NCI-H1694 (cell line): ENCODE results near the gene TMCC1.
"Not testable (repeated sequence)": the region's sequence is repeated elsewhere in the genome, so short reads cannot be mapped to it uniquely, and the experiment has no call there.

Experiments used
- DNase-seq: peaks from one replicate; lab custom pipeline; 2025; lab: John Stamatoyannopoulos, UW

Gene TMCC1

DNA sequence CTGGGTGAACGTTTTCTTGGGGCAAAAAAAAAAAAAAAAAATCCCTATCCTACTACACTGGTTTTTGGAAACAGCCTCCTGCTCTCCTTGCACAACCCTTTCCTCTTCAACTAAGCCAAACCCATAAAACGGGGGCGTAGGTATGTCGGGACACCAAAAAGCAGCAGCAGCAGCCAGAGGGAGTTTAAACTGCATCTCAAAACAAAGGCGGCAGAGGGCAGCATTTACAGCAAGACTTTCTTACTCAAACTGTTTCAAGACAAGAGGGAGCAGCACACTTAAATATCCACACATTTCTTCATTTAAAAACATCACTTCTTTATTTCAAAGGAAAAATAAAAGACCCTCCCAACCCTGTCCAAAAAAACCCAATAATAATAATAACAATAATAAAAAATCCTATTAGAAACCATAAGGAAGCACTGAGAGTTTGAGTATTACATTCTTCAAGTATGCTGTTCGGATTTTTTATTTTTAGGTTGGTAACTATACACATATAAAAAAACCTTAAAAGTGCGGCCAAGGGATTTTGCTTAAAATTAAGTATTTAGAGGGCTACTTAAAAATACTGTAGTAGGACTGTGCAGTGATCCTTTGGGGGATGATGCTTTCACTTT lies 243.1 kb downstream of the TMCC1 start:
- DNase-seq, result peak; percentile 56

DNA sequence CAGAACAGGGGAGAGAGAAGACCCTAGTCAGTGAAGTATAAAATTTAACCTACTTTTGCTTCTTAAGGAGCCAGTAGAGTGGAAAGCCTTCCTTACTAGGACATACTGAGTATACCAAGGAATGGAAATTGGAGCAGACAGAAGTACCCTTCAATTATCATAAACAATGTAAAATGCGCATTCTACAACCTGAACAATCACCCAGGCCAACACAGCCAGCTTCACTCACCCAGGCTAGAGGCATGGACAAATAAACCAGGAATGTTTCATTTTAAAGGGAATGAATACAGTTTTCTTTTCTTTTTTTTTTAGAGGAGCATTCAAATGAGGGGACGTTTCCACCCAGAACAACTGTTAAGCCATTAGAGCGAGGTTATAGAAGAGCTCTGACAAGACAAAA lies 245.1 kb downstream of the TMCC1 start:
- DNase-seq, result no peak

DNA sequence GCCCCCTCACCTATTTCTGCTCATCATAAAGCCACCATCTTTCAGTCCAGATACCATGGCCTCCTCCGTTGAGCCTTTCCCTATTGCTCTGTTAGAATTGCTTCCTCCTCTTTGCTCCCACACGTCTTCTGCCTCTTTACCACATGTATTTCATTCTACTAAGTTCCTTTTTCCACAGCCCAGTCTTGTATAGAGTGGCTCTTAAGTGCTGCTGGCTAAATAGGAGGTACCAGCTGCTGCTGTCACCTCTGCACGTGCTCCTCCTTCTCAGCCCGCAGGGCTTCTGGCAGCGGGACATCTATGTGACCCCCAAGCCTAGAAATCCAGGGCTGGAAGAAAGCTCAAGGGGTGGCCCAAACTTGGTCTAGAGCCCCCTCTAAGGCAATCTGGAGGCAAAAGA lies 248.2 kb downstream of the TMCC1 start:
- DNase-seq, result no peak

- DNase-seq, result no peak
These were observed 248.7 kb downstream of the TMCC1 start for GRCh38 chr3:129644836-129645235.

- not testable (repeated sequence) for DNase-seq
These were observed 251.8 kb downstream of the TMCC1 start for GRCh38 chr3:129641567-129642260.

DNA sequence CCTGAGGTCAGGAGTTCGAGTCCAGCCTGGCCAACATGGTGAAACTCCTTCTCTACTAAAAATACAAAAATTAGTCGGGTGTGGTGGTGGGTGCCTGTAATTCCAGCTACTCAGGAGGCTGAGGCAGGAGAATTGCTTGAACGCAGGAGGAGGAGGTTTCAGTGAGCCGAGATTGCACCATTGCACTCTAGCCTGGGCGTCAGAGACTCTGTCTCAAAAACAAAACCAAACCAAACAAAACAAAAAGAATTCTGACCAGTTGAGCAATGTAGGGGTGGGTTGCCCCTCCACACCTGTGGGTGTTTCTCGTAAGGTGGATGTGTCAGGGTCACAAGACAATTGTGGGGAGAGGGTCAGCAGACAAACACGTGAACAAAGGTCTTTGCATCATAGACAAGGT lies 252.5 kb downstream of the TMCC1 start:
- DNase-seq, result not testable (repeated sequence)

DNA sequence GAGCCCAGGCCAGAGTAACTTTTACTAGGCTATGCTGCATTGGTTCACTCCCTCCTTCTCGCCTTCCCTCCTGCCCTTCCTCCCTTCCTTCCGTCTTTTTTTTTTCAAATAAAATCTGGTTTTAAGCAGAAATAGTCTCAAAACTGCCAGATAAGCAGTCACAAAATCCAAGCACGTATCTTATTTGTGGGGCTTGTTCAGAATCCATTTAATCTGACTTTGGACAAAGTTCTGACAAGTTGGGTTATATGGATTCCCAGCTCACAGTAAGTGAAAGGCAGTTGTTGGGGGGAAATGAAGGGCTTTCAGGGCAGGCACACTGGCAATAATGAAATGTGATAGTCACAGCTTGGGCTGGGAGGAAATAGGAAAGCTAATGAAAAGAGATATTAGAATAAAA lies 255.0 kb downstream of the TMCC1 start:
- no peak for DNase-seq

DNA sequence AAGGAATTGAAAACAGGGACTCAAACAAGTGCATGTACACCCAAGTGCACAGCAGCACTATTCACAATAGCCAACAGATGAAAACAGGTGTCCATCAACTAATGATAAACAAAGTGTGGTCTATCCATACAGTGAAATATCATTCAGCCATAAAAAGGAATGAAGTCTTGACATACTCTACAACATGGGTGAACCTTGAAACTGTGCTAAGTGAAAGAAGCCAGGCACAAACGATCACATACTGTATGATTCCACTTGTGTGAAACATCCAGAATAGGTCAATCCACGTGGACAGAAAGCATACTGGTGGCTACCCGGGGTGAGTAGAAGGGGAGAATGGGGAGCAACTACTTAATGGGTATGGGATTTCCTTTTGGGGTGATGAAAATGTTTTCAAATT lies 257.4 kb downstream of the TMCC1 start:
- DNase-seq, result no peak

DNA sequence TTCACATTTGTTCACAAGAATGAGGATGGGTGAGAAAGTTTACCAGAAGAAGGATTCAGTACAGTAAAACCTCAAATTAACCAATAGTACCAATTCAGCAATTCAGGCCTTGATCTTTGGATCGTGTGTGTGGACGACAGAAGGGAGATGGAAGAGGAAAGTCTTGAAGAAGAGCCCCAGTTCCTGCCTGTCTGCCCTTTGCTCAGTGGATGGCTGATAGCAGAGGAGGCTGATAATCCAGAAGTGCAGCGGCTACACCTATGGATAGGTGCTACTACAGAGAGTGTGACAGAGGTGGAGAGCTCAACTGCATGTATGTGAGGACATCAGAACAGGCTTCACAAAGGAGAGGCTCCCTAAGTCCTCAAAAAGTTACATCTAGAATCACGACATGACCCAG lies 257.9 kb downstream of the TMCC1 start:
- DNase-seq, result no peak

DNA sequence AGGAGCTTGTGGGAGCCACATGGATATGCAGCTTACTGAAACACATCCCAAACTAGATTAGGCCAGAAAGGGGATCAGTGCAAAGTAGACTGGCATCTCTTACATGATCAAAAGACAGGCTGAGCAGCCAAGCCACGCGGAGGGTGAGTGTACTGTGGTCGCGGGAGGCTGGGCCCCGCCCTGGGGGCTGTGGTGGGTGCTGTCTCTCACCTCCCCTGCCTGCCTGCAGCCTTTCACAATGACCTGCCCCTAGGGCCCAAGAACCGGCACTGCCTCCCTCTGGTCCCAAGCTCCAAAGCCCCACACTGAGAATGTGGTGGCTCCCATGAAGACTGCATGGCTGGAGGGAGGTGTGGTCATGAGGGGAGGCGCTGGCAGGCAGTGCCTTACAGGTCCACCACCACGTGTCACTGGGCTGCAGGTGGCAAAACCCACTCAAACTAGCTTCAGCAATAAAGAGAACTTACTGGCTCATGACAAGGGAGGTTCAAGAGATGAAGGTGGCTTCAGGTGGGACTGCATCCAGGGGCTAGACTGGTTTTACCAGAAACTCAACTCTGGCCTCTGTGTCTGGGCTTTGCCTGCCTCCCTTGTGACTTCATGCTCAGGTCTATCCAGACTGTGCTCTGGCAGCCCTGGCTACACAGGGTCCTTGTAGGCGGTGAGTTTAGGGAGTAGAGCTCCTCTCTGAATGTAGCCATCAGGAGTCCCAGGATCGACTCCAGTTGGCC lies 259.6 kb downstream of the TMCC1 start:
- no peak for DNase-seq

DNA sequence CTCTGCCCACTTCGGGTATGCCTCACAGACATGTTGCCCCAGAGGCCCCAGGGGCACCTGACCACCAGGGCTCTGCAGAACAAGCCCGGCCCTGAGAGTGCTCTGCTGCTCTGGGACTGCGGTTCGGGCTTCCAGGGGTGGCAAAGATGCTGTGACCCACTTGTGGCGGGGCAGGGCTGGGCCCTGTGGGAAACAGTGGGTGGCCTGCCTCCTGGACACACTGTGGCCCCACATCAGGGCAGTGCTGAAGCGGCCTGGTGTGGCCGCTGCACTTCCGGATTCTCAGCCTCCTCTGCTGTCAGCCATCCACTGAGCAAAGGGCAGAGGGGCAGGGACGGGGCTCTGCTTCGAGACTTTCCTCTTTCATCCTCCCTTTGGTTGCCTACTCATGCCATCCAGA lies 260.5 kb downstream of the TMCC1 start:
- DNase-seq, result no peak

DNA sequence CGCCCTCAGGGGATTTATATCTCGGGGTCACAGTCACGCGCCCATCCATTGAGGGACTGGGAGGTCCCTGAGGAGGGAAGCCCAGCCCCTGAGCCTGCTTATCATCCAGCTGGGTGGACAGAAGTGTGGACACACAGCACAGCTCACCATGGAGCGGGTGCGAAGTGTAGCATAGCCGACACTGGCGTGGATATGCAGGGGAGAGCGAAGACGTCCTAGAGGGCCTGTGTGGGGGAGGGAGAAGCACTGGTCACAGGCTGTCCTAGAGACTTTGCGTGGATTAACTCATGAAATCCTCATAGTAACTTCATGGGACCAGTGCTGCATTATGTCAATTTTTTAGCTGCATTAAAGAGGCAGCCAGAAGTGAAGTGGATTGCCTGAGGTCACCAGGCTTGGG lies 261.0 kb downstream of the TMCC1 start:
- DNase-seq, result no peak

GRCh38 chr3:129632056-129632455 lies 261.5 kb downstream of the TMCC1 start:
- no peak for DNase-seq

GRCh38 chr3:129629011-129629410 lies 264.5 kb downstream of the TMCC1 start:
- no peak for DNase-seq

GRCh38 chr3:129628169-129628522 lies 265.4 kb downstream of the TMCC1 start:
- no peak for DNase-seq

- DNase-seq, result peak; percentile 77
These were observed 266.0 kb downstream of the TMCC1 start for GRCh38 chr3:129627350-129628168.

- peak; percentile 75 for DNase-seq
These were observed 266.7 kb downstream of the TMCC1 start for GRCh38 chr3:129626744-129627349.

DNA sequence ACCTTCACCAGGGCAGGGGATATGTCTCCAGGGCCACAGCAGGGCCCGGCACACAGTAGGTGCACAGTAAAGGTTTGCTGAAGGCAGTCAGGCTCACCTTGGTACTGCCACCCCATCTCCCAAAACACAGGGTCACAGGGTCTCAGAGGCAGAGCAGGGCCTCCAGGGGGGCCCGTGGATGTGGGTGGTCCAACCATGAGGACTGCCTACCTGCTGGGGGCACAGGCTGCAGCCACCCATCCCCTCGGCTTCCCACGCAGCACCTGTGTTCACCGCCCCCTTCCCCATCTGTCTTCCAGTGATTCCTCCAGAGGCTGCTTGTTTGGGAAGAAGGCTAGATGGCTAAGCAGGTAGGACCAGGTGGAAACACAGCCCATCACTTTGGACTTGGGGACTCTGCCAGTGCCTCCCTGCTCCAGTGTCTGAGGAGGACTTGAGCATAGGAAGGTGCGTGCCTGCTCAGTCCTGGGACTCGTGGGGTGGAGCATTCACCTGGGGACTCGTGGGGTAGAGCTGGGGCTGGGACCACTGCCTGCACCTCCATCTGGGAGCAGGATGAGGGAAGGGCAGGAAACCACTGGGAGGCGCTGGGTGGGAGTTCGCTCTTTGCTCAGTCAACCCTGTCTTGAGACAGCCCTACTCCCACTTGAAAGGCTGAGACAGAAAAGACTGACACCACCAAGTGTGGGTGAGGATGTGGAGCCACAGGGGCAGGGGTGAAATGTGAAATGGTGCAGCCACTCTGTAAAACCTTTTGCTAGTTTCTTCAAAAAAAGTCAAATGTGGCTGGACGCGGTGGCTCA lies 268.2 kb downstream of the TMCC1 start:
- DNase-seq, result peak; percentile 13

DNA sequence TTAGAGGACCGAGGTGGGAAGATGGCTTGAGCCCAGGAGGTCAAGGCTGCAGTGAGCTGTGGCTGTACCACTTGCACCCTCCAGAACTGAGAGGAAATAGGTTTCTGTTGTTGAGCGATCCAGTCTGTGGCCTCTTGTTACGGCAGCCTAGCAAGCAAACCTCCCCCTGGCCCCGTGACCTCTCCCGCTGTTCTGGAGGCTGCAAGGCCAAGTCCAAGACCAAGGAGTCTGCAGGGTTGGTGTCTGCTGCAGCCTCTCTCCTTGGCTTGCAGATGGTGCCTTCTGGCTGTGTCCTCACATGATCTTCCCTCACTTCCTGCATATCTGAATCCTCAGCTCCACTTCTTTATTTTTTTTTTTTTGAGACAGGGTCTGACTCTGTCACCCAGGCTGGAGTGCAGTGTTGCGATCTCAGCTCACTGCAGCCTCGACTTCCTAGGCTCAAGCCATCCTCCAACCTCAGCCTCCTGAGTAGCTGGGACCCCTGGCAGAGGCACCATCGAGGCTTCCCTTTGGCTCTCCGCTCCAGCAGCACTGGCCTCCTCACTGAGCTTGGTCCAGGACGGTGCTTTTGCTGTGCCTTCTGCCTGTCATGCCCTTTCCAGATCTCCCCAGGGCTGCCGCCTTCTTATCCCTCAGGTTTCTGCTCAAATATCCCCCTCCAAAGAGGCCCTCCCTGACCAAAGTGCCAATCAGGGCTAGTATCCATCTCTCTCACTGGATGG lies 269.0 kb downstream of the TMCC1 start:
- no peak for DNase-seq

DNA sequence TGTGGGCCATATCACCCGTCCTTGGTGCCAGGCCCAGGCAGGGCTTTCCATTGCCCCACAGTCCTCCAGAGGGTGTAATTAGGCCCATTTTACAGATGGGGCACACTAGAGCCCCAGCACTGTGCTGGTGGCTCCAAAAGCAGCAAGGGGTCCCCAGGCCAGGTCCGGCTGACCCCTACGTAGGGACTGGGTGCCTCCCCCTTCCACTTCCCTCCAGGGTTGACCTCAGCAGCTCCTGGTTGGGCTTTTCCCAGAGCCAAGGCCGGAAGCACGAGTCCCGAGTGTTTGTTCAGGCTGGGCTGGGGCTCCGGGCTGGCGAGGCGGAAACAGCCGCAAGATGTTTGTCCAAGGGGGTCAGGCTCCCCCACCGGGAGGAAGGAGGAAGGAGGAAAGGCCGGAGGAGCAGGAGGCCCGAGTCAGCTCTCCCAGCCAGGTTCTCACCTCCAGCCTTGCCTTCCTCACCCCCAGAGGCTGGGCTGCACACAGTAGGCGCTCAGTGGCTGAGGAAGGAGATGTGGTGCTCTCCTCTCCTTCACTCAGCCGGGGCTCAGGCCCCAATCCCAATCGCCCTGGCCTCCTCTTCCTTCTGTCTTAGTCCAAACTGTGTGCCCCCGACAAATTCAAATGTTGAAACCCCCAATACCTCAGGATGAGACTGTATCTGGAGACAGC lies 269.9 kb downstream of the TMCC1 start:
- no peak for DNase-seq
